HepG2 (cell line): Measurements from ENCODE around the gene UTS2R. TPM values are rescaled to one million over a fixed set of nuclear protein-coding genes. Genes with fewer than 3 reads are reported as not detected.

Experiments
- GTF2F1 ChIP-seq: fragments of 150-350 bp; IDR thresholded peaks from 2 replicates; pipeline ENCODE4 v1.6.1; 2014; ENCODE audit warnings: low read length
- MAFF ChIP-seq: IDR thresholded peaks from 2 replicates; pipeline ENCODE4 v1.6.1; 2011; ENCODE audit warnings: low read depth, low read length, improper control_type of control experiment
- PHF8 ChIP-seq: sonication (generic); formaldehyde crosslinking; IDR thresholded peaks from 2 replicates; pipeline ENCODE4 v1.5.0; 2020; ENCODE audit warnings: missing genetic modification reagents
- SKI ChIP-seq: fragments of 450-650 bp; IDR thresholded peaks from one replicate; pipeline ENCODE4 v1.6.1; 2018; ENCODE audit warnings: mild to moderate bottlenecking; ENCODE audit not compliant: partially characterized antibody
- ZBTB42 ChIP-seq: sonication (generic); formaldehyde crosslinking; IDR thresholded peaks from 2 replicates; pipeline ENCODE4 v1.5.0; 2020; ENCODE audit warnings: mild to moderate bottlenecking, missing genetic modification reagents
- ZNF670 ChIP-seq: sonication (generic); formaldehyde crosslinking; IDR thresholded peaks from 2 replicates; pipeline ENCODE4 v1.8.0; 2022; ENCODE audit warnings: mild to moderate bottlenecking, missing genetic modification reagents, borderline replicate concordance
- ZNF737 ChIP-seq: sonication (generic); formaldehyde crosslinking; IDR thresholded peaks from 2 replicates; pipeline ENCODE4 v1.5.0; 2020; ENCODE audit warnings: missing genetic modification reagents, mild to moderate bottlenecking, borderline replicate concordance
- polyA plus RNA-seq, 8 experiments: library from polyadenylated mRNA; depleted of rRNA in 3 of 8; stranded (reverse) in 7 of 8; unstranded in 1 of 8; fragments of >200 nt; fragmentation: Illumina TruSeq in 4 of 8; extraction: Trizol in 4 of 8; gene quantifications; 2 replicates each; pipeline versions ENCODE4 v1.2.1 to v1.2.3, GENCODE V29; 2011 to 2016; ENCODE audit warnings: low read depth in 4 of 8, missing spikeins in 1 of 8, mixed read lengths in 1 of 8; ENCODE audit not compliant: insufficient read depth in 1 of 8
- total RNA-seq, 5 experiments: library from RNA; depleted of rRNA; stranded (reverse); fragments of >200 nt; fragmentation: Illumina TruSeq; extraction: Trizol; gene quantifications; 2 replicates each; pipeline ENCODE4 v1.2.3, GENCODE V29; 2016; ENCODE audit warnings: low read depth in 1 of 5
- TF ChIP-seq, protein P1 (sequence below): sonication (generic); formaldehyde crosslinking; IDR thresholded peaks from 2 replicates; pipeline ENCODE4 v1.8.1; 2022; ENCODE audit warnings: low read depth, mild to moderate bottlenecking, missing genetic modification reagents
- TF ChIP-seq, protein P2 (sequence below): sonication (generic); formaldehyde crosslinking; conservative IDR thresholded peaks from 2 replicates; pipeline ENCODE4 v1.5.0; 2020; ENCODE audit warnings: missing genetic modification reagents
- TF ChIP-seq, protein P3 (sequence below): sonication (generic); formaldehyde crosslinking; IDR thresholded peaks from 2 replicates; pipeline ENCODE4 v1.4.0; 2020; ENCODE audit warnings: mild to moderate bottlenecking, missing genetic modification reagents
- TF ChIP-seq, protein P4 (sequence below): sonication (generic); formaldehyde crosslinking; IDR thresholded peaks from 2 replicates; pipeline ENCODE4 v1.8.0; 2022; ENCODE audit warnings: missing genetic modification reagents, mild to moderate bottlenecking, borderline replicate concordance
- TF ChIP-seq, protein P5 (sequence below): sonication (generic); formaldehyde crosslinking; IDR thresholded peaks from 2 replicates; pipeline ENCODE4 v1.5.1; 2020; ENCODE audit warnings: missing genetic modification reagents, mild to moderate bottlenecking, borderline replicate concordance

UTS2R gene
- total and polyA plus RNA-seq, 2 of the 13 experiments (the other 11 are each of a cell fraction or from before 2014, with no cell fraction given), result 0.13 to 0.15 TPM

DNA sequence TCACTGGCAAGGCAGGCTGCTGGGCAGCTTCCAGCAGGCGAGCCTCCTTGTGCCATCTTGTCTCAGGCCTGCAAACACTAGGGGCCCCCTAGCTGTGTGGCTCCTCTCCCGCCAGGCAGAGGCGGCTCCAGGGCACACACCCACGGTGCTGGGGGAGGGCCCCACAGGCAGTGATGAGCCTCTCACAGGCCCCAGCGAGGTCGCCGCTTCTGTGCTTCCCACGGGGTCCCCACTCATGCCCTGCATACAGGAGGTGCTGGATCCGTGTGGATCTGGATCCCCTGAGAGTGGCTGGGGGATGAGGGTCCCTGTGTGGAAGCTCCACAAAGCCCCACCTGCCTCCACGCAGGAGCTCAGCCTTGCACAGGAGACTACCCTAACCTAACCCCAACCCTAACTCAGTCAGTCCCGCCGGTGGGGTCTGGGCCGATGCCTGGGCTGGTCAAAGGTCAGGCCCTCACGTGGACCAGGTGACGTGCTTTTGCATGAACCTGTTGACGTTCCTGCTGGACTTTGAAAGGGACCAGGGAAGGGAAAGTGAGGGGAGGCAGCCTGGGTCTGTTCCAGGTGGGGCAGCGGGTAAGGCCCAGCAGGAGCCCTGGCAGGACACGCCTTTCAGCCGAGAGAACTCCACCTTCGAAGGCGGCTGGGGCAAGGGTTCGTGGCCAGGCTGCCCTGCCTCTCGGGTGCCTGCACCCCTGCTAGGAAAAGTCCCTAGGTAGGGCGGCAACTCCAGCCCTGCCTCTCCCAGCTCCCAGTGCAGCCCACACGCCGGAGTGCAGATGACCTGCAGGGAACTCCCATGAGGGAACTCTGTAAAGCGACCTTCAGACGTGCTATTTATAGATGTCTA lies 43.2 kb upstream of the UTS2R start (continued):
- TF ChIP-seq, protein P1, sequence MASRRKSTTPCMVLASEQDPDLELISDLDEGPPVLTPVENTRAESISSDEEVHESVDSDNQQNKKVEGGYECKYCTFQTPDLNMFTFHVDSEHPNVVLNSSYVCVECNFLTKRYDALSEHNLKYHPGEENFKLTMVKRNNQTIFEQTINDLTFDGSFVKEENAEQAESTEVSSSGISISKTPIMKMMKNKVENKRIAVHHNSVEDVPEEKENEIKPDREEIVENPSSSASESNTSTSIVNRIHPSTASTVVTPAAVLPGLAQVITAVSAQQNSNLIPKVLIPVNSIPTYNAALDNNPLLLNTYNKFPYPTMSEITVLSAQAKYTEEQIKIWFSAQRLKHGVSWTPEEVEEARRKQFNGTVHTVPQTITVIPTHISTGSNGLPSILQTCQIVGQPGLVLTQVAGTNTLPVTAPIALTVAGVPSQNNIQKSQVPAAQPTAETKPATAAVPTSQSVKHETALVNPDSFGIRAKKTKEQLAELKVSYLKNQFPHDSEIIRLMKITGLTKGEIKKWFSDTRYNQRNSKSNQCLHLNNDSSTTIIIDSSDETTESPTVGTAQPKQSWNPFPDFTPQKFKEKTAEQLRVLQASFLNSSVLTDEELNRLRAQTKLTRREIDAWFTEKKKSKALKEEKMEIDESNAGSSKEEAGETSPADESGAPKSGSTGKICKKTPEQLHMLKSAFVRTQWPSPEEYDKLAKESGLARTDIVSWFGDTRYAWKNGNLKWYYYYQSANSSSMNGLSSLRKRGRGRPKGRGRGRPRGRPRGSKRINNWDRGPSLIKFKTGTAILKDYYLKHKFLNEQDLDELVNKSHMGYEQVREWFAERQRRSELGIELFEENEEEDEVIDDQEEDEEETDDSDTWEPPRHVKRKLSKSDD (CRISPR knock-in tag), result peak; percentile 90
- TF ChIP-seq ZBTB42 (CRISPR knock-in tag) (peak; percentile 96), GTF2F1 (no peak), SKI (peak; percentile 92), PHF8 (CRISPR knock-in tag) (peak; percentile 54), ZNF737 (CRISPR knock-in tag) (0 out of 2 replicates have a peak, but pooled peaks have one; percentile 18), MAFF (no peak), ZNF670 (CRISPR knock-in tag) (peak; percentile 19; the same call in 1 of the 2 replicates)
- TF ChIP-seq, protein P2, sequence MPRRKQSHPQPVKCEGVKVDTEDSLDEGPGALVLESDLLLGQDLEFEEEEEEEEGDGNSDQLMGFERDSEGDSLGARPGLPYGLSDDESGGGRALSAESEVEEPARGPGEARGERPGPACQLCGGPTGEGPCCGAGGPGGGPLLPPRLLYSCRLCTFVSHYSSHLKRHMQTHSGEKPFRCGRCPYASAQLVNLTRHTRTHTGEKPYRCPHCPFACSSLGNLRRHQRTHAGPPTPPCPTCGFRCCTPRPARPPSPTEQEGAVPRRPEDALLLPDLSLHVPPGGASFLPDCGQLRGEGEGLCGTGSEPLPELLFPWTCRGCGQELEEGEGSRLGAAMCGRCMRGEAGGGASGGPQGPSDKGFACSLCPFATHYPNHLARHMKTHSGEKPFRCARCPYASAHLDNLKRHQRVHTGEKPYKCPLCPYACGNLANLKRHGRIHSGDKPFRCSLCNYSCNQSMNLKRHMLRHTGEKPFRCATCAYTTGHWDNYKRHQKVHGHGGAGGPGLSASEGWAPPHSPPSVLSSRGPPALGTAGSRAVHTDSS (CRISPR knock-in tag), result no peak
- TF ChIP-seq, protein P3, sequence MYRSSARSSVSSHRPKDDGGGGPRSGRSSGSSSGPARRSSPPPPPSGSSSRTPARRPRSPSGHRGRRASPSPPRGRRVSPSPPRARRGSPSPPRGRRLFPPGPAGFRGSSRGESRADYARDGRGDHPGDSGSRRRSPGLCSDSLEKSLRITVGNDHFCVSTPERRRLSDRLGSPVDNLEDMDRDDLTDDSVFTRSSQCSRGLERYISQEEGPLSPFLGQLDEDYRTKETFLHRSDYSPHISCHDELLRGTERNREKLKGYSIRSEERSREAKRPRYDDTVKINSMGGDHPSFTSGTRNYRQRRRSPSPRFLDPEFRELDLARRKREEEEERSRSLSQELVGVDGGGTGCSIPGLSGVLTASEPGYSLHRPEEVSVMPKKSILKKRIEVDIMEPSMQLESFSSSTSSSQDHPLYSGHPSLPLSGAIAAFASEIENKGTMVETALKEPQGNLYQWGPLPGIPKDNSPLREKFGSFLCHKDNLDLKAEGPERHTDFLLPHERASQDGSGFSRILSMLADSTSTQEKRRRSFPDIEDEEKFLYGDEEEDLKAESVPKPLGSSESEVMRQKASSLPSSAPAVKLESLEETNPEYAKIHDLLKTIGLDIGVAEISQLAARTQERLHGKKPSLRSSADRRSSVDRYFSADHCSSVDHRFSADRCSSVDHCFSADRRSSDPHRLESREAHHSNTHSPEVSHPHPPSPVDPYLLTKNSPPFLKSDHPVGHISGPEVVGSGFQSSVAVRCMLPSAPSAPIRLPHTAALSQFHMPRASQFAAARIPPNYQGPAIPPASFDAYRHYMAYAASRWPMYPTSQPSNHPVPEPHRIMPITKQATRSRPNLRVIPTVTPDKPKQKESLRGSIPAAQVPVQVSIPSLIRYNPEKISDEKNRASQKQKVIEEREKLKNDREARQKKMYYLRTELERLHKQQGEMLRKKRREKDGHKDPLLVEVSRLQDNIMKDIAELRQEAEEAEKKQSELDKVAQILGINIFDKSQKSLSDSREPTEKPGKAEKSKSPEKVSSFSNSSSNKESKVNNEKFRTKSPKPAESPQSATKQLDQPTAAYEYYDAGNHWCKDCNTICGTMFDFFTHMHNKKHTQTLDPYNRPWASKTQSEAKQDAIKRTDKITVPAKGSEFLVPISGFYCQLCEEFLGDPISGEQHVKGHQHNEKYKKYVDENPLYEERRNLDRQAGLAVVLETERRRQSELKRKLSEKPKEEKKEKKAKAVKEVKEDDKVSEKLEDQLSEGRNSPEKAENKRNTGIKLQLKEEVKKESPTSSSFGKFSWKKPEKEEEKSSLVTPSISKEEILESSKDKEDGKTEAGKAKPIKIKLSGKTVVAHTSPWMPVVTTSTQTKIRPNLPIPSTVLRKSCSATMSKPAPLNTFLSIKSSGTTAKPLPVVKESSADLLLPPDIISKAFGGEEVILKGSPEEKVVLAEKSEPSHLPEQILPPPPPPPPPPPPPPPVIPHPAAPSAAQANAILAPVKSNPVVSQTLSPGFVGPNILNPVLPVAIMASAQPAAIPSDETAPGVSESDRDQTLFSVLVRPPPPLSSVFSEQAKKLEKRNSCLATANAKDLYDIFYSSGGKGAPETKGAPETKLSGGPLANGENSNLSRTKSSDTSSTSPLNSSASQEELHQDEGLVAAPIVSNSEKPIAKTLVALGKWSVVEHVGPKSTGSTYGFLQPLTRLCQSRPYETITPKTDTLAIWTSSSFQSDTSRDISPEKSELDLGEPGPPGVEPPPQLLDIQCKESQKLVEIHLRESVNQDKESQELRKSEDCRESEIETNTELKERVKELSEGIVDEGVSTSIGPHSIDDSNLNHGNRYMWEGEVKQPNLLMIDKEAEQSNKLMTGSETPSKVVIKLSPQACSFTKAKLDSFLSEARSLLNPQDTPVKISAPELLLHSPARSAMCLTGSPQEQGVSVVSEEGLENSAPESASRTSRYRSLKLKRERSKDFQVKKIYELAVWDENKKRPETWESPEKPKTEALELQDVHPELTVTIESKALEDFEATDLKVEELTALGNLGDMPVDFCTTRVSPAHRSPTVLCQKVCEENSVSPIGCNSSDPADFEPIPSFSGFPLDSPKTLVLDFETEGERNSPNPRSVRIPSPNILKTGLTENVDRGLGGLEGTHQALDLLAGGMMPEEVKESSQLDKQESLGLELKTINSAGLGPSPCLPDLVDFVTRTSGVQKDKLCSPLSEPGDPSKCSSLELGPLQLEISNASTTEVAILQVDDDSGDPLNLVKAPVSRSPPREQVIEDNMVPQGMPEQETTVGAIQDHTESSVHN (CRISPR knock-in tag), result peak; percentile 25; the same call in 1 of the 2 replicates
- TF ChIP-seq, protein P4, sequence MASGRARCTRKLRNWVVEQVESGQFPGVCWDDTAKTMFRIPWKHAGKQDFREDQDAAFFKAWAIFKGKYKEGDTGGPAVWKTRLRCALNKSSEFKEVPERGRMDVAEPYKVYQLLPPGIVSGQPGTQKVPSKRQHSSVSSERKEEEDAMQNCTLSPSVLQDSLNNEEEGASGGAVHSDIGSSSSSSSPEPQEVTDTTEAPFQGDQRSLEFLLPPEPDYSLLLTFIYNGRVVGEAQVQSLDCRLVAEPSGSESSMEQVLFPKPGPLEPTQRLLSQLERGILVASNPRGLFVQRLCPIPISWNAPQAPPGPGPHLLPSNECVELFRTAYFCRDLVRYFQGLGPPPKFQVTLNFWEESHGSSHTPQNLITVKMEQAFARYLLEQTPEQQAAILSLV (CRISPR knock-in tag), result no peak
- TF ChIP-seq, protein P5, sequence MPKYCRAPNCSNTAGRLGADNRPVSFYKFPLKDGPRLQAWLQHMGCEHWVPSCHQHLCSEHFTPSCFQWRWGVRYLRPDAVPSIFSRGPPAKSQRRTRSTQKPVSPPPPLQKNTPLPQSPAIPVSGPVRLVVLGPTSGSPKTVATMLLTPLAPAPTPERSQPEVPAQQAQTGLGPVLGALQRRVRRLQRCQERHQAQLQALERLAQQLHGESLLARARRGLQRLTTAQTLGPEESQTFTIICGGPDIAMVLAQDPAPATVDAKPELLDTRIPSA (CRISPR knock-in tag), result 0 out of 2 replicates have a peak, but pooled peaks have one; percentile 44
